Activated naive CD4-positive, alpha-beta T cell treated with anti-CD3 and anti-CD28 coated beads, Interleukin-2, amount 10 ng/mL, durations not matched to agents 7 days and 5 days (primary cell): Measurements from ENCODE around the gene SLC7A8.
"Not testable (repeated sequence)": the region's sequence is repeated elsewhere in the genome, so short reads cannot be mapped to it uniquely, and the experiment has no call there.

Source experiments
- CTCF ChIA-PET: fragments of 350-600 bp; sonication (Branson Sonifier 250); formaldehyde crosslinking; loops from one replicate; lab custom pipeline; 2021; ENCODE audit warnings: antibody characterized with exemption; lab: Charles Lee
- DNase-seq: peaks from one replicate; pipeline ENCODE4 v3.0.0-alpha.2; 2020
- H3K27ac Mint-ChIP-seq: one replicate; pipeline ENCODE4 v1.8.0; 2021; ENCODE audit warnings: mild to moderate bottlenecking, moderate library complexity, mixed read lengths
- H3K27me3 Mint-ChIP-seq: one replicate; pipeline ENCODE4 v1.8.0; 2021; ENCODE audit warnings: mild to moderate bottlenecking, mixed read lengths
- H3K36me3 Mint-ChIP-seq: one replicate; pipeline ENCODE4 v1.8.0; 2021; ENCODE audit warnings: mixed read lengths
- H3K4me1 Mint-ChIP-seq: one replicate; pipeline ENCODE4 v1.8.0; 2021; ENCODE audit warnings: mixed read lengths
- H3K4me3 Mint-ChIP-seq: one replicate; pipeline ENCODE4 v1.8.0; 2021; ENCODE audit warnings: mild to moderate bottlenecking, moderate library complexity, mixed read lengths
- H3K9me3 Mint-ChIP-seq: one replicate; pipeline ENCODE4 v1.8.0; 2021; ENCODE audit warnings: mixed read lengths

SLC7A8 gene

GRCh38 chr14:23117371-23118020 lies 66.0 kb downstream of the SLC7A8 start:
- H3K9me3 Mint-ChIP-seq = no peaks in the 10 kb centered on the region
- H3K4me3 Mint-ChIP-seq = no peak overlapping the region
- H3K4me1 Mint-ChIP-seq = peaks cover 46% of the 10 kb centered on the region
- no peak for DNase-seq
- CTCF ChIA-PET = interaction anchor here (1.2 to 10.4 kb wide), 2 partner anchors 68 to 204 kb away, joined by 3 to 264 read pairs; partner anchors contain the start of genes PABPN1 and SLC7A8
- no peak overlapping the region for H3K27ac Mint-ChIP-seq
- H3K36me3 Mint-ChIP-seq = no peaks in the 10 kb centered on the region
- H3K27me3 Mint-ChIP-seq = peaks cover 36% of the 10 kb centered on the region

DNA sequence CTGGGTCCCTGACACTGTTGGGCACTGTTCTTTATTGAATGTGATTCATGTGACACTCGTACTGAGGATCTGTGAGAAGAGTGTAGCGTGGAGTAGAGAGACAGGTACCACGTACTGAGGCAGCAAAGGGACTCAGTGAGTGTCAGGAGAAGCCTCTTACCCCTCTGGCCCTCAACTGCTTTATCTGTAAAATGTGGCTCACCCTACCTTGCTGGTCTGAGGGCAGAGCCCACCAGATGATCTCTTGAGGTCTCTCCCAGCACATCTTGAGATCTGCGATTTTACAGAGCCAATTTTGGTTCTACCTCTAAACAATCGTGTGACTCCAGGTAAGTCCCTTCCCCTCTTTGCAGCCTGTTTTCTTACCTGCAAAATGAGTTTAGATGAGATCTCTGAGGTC lies 67.5 kb downstream of the SLC7A8 start:
- H3K27me3 Mint-ChIP-seq = peaks cover 27% of the 10 kb centered on the region
- CTCF ChIA-PET = no interaction called here

DNA sequence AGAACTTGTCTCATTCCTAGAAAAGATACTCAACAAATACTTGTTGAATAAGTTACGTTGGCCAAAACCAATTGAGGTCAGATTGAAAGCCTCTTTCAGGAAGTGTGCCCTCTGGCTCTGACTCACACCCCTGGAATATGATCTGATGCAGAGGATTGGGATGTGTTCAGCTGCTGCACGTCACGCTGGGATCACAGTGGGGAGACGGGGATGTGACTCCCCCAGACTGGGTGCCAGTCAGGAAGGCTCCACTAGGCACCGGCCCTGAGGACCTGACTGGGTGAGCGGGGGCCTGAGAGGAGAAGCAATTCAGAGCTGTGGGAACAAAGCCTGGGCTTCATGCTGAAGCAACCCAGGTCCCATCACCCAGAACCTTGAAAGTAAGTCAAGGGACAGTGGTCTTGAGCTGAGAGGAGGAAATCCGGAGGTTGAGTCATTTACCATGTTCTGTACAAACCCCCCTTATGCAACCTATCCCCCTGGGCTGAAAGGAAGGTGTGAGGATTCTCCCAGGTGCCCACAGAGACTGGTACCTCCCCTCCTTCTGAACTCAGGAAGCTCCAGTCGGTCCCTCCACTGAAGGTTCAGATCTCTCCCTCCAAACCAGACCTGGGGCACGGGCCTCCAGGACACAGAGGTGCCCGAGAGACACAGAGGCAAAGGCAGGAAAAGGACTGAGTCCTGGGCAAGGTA lies 68.3 kb downstream of the SLC7A8 start:
- H3K4me3 Mint-ChIP-seq = no peak overlapping the region
- no peak overlapping the region for H3K27ac Mint-ChIP-seq
- no peak for DNase-seq
- H3K9me3 Mint-ChIP-seq = no peaks in the 10 kb centered on the region
- H3K4me1 Mint-ChIP-seq = peaks cover 31% of the 10 kb centered on the region
- H3K36me3 Mint-ChIP-seq = no peaks in the 10 kb centered on the region
- peaks cover 27% of the 10 kb centered on the region for H3K27me3 Mint-ChIP-seq
- CTCF ChIA-PET = no interaction called here

More for the DNA sequence above, 67.5 kb downstream of the SLC7A8 start:
- Mint-ChIP-seq H3K36me3 (no peaks in the 10 kb centered on the region), H3K4me3 (no peak overlapping the region), H3K27ac (no peak overlapping the region), H3K9me3 (no peaks in the 10 kb centered on the region), H3K4me1 (peaks cover 38% of the 10 kb centered on the region)
- DNase-seq = no peak

- Mint-ChIP-seq H3K9me3 (no peaks in the 10 kb centered on the region), H3K4me3 (no peak overlapping the region), H3K36me3 (no peaks in the 10 kb centered on the region), H3K4me1 (peaks cover 26% of the 10 kb centered on the region), H3K27me3 (peaks cover 27% of the 10 kb centered on the region), H3K27ac (no peak overlapping the region)
- DNase-seq = no peak
- CTCF ChIA-PET = no interaction called here
These were observed 68.8 kb downstream of the SLC7A8 start for GRCh38 chr14:23114669-23115038.

- CTCF ChIA-PET = interaction anchor here (0.6 to 2.3 kb wide), 2 partner anchors 73 to 81 kb away, joined by 3 to 5 read pairs; no protein-coding TSS in a partner anchor
- no peak overlapping the region for H3K27ac Mint-ChIP-seq
These were observed 69.4 kb downstream of the SLC7A8 start for GRCh38 chr14:23114120-23114458.

GRCh38 chr14:23113431-23114119 lies 69.9 kb downstream of the SLC7A8 start:
- CTCF ChIA-PET = interaction anchor here (0.6 to 5.3 kb wide), 4 partner anchors 7 to 81 kb away, joined by 3 to 31 read pairs (median 5); no protein-coding TSS in a partner anchor
- no peaks in the 10 kb centered on the region for H3K9me3 Mint-ChIP-seq
- DNase-seq = no peak
- no peaks in the 10 kb centered on the region for H3K36me3 Mint-ChIP-seq
- H3K27me3 Mint-ChIP-seq = peaks cover 27% of the 10 kb centered on the region
- H3K4me1 Mint-ChIP-seq = peaks cover 16% of the 10 kb centered on the region
- no peak overlapping the region for H3K4me3 Mint-ChIP-seq
- no peak overlapping the region for H3K27ac Mint-ChIP-seq

More at GRCh38 chr14:23114120-23114458, 69.4 kb downstream of the SLC7A8 start:
- H3K36me3 Mint-ChIP-seq = no peaks in the 10 kb centered on the region
- peaks cover 20% of the 10 kb centered on the region for H3K4me1 Mint-ChIP-seq
- H3K4me3 Mint-ChIP-seq = no peak overlapping the region
- peaks cover 27% of the 10 kb centered on the region for H3K27me3 Mint-ChIP-seq
- no peak for DNase-seq
- H3K9me3 Mint-ChIP-seq = no peaks in the 10 kb centered on the region

GRCh38 chr14:23112359-23113178 lies 70.9 kb downstream of the SLC7A8 start:
- CTCF ChIA-PET = interaction anchor here (0.7 to 5.3 kb wide), 4 partner anchors 8 to 74 kb away, joined by 3 to 31 read pairs (median 5); no protein-coding TSS in a partner anchor
- Mint-ChIP-seq H3K4me3 (no peak overlapping the region), H3K4me1 (peaks cover 10% of the 10 kb centered on the region), H3K36me3 (no peaks in the 10 kb centered on the region), H3K27me3 (peaks cover 27% of the 10 kb centered on the region), H3K27ac (no peak overlapping the region), H3K9me3 (no peaks in the 10 kb centered on the region)
- DNase-seq = no peak

- Mint-ChIP-seq H3K4me1 (peaks cover 11% of the 10 kb centered on the region), H3K9me3 (no peaks in the 10 kb centered on the region), H3K4me3 (no peak overlapping the region), H3K27me3 (peaks cover 23% of the 10 kb centered on the region), H3K36me3 (no peaks in the 10 kb centered on the region), H3K27ac (no peak overlapping the region)
- no peak for DNase-seq
- CTCF ChIA-PET = interaction anchor here (0.6 to 5.3 kb wide), 6 partner anchors 10 to 725 kb away, joined by 3 to 31 read pairs (median 14); no protein-coding TSS in a partner anchor
These were observed 72.7 kb downstream of the SLC7A8 start for GRCh38 chr14:23110579-23111365.

- Mint-ChIP-seq H3K36me3 (no peaks in the 10 kb centered on the region), H3K9me3 (no peaks in the 10 kb centered on the region), H3K4me3 (no peak overlapping the region), H3K4me1 (peaks cover 7% of the 10 kb centered on the region), H3K27ac (no peak overlapping the region), H3K27me3 (peaks cover 15% of the 10 kb centered on the region)
- CTCF ChIA-PET = interaction anchor here (1.4 to 5.3 kb wide), 7 partner anchors 11 to 123 kb away, joined by 3 to 31 read pairs (median 5); partner anchors contain the start of genes ACIN1 and C14orf119
- no peak for DNase-seq
These were observed 73.7 kb downstream of the SLC7A8 start for GRCh38 chr14:23109769-23110168.

DNA sequence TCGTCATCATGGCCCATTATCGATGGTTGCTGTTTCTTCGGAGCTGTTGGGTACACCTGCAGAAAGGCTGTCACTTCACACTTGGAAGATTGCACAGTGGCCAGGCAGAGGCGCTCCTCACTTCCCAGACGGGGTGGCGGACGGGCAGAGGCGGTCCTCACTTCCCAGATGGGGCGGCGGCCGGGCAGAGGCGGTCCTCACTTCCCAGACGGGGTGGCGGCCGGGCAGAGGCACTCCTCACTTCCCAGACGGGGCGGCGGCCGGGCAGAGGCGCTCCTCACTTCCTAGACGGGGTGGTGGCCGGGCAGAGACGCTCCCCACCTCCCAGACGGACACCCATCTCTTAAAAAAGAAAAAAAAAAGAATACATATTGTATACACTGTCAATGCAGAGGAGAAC lies 75.3 kb downstream of the SLC7A8 start:
- not testable (repeated sequence) for H3K4me1 Mint-ChIP-seq, H3K36me3 Mint-ChIP-seq, DNase-seq, H3K4me3 Mint-ChIP-seq, H3K27ac Mint-ChIP-seq, H3K9me3 Mint-ChIP-seq
- CTCF ChIA-PET = interaction anchor here (1.1 to 5.3 kb wide), 6 partner anchors 12 to 40 kb away, joined by 3 to 31 read pairs (median 14); partner anchors contain the start of genes ACIN1 and C14orf119
- peaks cover 14% of the 10 kb centered on the region for H3K27me3 Mint-ChIP-seq

DNA sequence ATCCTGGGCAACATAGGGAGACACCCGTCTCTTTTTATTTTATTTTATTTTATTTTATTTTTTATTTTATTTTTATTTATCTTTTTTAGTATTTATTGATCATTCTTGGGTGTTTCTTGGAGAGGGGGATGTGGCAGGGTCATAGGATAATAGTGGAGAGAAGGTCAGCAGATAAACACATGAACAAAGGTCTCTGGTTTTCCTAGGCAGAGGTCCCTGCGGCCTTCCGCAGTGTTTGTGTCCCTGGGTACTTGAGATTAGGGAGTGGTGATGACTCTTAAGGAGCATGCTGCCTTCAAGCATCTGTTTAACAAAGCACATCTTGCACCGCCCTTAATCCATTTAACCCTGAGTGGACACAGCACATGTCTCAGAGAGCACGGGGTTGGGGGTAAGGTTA lies 75.8 kb downstream of the SLC7A8 start:
- H3K4me3 Mint-ChIP-seq, H3K36me3 Mint-ChIP-seq, DNase-seq, H3K27ac Mint-ChIP-seq, H3K4me1 Mint-ChIP-seq, CTCF ChIA-PET, H3K9me3 Mint-ChIP-seq: not testable (repeated sequence)
- peaks cover 18% of the 10 kb centered on the region for H3K27me3 Mint-ChIP-seq

- Mint-ChIP-seq H3K27ac (no peak overlapping the region), H3K36me3 (no peaks in the 10 kb centered on the region), H3K27me3 (peaks cover 22% of the 10 kb centered on the region), H3K4me3 (no peak overlapping the region), H3K9me3 (no peaks in the 10 kb centered on the region), H3K4me1 (peaks cover 3% of the 10 kb centered on the region)
- CTCF ChIA-PET = interaction anchor here (1.1 kb wide), 1 partner anchor 14 kb away, joined by 3 read pairs; no protein-coding TSS in a partner anchor
- no peak for DNase-seq
These were observed 76.8 kb downstream of the SLC7A8 start for GRCh38 chr14:23106747-23107045.

DNA sequence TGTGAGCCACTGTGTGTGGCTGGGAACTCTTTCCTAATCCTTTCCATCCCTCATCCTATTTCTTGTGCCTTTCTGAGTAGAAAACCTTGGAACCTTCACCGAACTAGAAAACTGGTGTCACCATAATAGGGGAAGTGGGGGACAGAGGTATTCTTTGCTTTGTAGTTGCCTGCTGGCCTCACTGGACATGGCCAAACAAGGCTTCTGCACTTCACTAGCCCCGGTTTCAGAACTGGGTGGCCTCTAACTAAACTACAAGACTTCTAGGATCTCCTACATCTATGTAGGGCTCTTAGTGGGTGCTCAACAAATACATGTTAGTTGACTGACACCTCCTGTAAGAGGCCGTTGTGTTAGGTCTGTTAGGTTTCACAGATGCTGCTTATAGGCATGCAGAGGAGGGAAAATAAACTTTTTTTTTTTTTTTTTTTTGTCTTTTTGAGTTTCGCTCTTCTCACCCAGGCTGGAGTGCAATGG lies 78.1 kb downstream of the SLC7A8 start:
- DNase-seq = no peak
- no peak overlapping the region for H3K27ac Mint-ChIP-seq
- peaks cover 22% of the 10 kb centered on the region for H3K27me3 Mint-ChIP-seq
- peaks cover 3% of the 10 kb centered on the region for H3K4me1 Mint-ChIP-seq
- CTCF ChIA-PET = no interaction called here
- H3K9me3 Mint-ChIP-seq = no peaks in the 10 kb centered on the region
- peaks cover under 1% of the 10 kb centered on the region for H3K36me3 Mint-ChIP-seq
- no peak overlapping the region for H3K4me3 Mint-ChIP-seq
